Transverse colon (tissue), 3 donors: Measurements from ENCODE around the gene IL1RL1.

Experiments used
- POLR2A ChIP-seq: fragments of 450-650 bp; IDR thresholded peaks from one replicate; pipeline ENCODE4 v1.6.1; 2016; ENCODE audit warnings: antibody characterized with exemption, mild to moderate bottlenecking, moderate library complexity
- TF ChIP-seq, protein P1 (sequence below), 5 experiments: fragments of 200-600 bp in 3 of 5; fragments of 450-650 bp in 2 of 5; sonication (generic) in 3 of 5; IDR thresholded peaks; 1 replicate in 2 of 5; 2 replicates in 3 of 5; pipeline ENCODE4 v1.5.1; 2016 to 2017; ENCODE audit warnings: antibody characterized with exemption in 5 of 5, inconsistent platforms in 3 of 5, mild to moderate bottlenecking in 2 of 5, moderate library complexity in 1 of 5

DNA sequence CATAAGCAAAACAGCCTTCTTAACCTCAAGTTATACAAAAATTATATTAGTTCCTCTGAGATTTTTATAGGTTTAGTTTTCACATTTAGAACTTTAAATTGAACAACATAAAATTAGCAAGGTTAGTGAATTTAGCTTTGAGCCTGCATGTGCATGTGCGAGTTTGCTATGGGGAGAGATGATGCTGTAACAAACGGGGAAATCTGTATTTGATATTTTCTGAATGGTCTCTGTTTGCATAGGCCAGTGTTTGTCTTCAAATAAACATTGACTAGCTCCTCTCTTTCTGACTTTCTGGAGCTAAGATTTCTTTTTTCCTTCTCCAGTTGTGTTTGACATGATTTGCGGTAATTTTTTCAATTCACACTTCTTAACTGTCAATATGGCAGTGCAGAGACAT lies 80.7 kb downstream of the IL1RL1 start:
- TF ChIP-seq, protein P1, sequence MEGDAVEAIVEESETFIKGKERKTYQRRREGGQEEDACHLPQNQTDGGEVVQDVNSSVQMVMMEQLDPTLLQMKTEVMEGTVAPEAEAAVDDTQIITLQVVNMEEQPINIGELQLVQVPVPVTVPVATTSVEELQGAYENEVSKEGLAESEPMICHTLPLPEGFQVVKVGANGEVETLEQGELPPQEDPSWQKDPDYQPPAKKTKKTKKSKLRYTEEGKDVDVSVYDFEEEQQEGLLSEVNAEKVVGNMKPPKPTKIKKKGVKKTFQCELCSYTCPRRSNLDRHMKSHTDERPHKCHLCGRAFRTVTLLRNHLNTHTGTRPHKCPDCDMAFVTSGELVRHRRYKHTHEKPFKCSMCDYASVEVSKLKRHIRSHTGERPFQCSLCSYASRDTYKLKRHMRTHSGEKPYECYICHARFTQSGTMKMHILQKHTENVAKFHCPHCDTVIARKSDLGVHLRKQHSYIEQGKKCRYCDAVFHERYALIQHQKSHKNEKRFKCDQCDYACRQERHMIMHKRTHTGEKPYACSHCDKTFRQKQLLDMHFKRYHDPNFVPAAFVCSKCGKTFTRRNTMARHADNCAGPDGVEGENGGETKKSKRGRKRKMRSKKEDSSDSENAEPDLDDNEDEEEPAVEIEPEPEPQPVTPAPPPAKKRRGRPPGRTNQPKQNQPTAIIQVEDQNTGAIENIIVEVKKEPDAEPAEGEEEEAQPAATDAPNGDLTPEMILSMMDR (IDR thresholded peaks at IDR 0.05): no peak
- TF ChIP-seq POLR2A: no peak
